OCI-LY3 (cell line): ENCODE results near the gene GABRR1.

ENCODE experiments used
- H2AFZ ChIP-seq: fragments of 200-600, 300-600 bp; shearing (Covaris generic); 2 replicates; pipeline ENCODE4 v1.6.0; 2014; ENCODE audit warnings: antibody characterized with exemption, low read depth, low read length
- H3K27ac ChIP-seq: fragments of 200-600, 300-600 bp; sonication (generic); 2 replicates; pipeline ENCODE4 v1.5.1; 2014; ENCODE audit warnings: mild to moderate bottlenecking, low read length, moderate library complexity, mixed read lengths
- H3K27me3 ChIP-seq: fragments of 200-600, 300-600 bp; sonication (generic); 2 replicates; pipeline ENCODE4 v1.6.1; 2014; ENCODE audit warnings: low read depth, low read length, mixed read lengths
- H3K36me3 ChIP-seq: fragments of 200-600, 300-600 bp; sonication (generic); replicated peaks from 2 replicates; pipeline ENCODE3; 2014; ENCODE audit warnings: low read depth, low read length, mixed read lengths
- H3K4me1 ChIP-seq: fragments of 300-600, 200-600 bp; sonication (generic); 2 replicates; pipeline ENCODE4 v1.6.1; 2014; ENCODE audit warnings: low read length, mixed read lengths
- H3K4me2 ChIP-seq: fragments of 200-600, 300-600 bp; sonication (generic); 2 replicates; pipeline ENCODE4 v1.6.1; 2014; ENCODE audit warnings: low read length, mixed read lengths
- H3K4me3 ChIP-seq: fragments of 300-600, 200-600 bp; sonication (generic); 2 replicates; pipeline ENCODE4 v1.5.1; 2014; ENCODE audit warnings: antibody characterized with exemption, mild to moderate bottlenecking, low read length, moderate library complexity
- H3K79me2 ChIP-seq: fragments of 300-600, 200-600 bp; shearing (Covaris generic); 2 replicates; pipeline ENCODE4 v1.6.1; 2014; ENCODE audit warnings: mild to moderate bottlenecking, low read length, mixed read lengths
- H3K9ac ChIP-seq: fragments of 300-600, 200-600 bp; shearing (Covaris generic); 2 replicates; pipeline ENCODE4 v1.6.0; 2014; ENCODE audit warnings: mild to moderate bottlenecking, low read length, moderate library complexity
- H3K9me3 ChIP-seq: fragments of 200-600, 300-600 bp; shearing (Covaris generic); 2 replicates; pipeline ENCODE4 v1.6.1; 2014; ENCODE audit warnings: low read length, mixed read lengths; ENCODE audit not compliant: insufficient read depth
- H4K20me1 ChIP-seq: fragments of 200-600, 300-600 bp; sonication (generic); 2 replicates; pipeline ENCODE4 v1.6.1; 2016; ENCODE audit warnings: low read length, mixed read lengths; ENCODE audit not compliant: insufficient read depth
- EZH2phosphoT487 ChIP-seq: fragments of 200-600 bp; shearing (Covaris generic); IDR thresholded peaks from 2 replicates; pipeline ENCODE4 v1.6.1; 2018; ENCODE audit warnings: antibody characterized with exemption, mixed run types, low read depth
- TF ChIP-seq, protein P1 (sequence below): fragments of 200-600, 300-600 bp; sonication (generic); IDR thresholded peaks from 2 replicates; pipeline ENCODE4 v1.5.1; 2014; ENCODE audit warnings: antibody characterized with exemption, low read length, low read depth

GABRR1 gene

DNA sequence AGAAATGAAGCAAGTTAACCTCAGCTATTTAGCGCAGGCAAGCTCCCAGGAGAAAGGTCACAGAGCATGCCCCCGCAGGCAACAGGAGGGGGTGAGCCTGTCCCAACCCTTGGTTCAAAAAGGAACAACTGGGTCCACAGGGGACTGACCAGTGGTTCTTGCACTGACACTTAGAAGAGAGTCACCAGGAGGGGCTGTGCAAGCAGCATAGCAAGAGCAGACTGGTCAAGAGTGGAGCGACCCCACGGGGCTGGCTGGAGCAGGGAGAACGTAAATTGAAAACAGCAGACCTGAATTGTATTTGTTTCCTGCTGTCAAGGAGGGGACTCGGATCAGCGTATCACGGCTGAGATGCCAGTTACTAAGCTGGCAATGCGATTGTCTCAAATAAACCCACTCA is 32.8 kb downstream of the GABRR1 start:
- Histone ChIP-seq H2AFZ (no peak overlapping the region), H3K9me3 (no peaks in the 10 kb centered on the region), H3K36me3 (no peaks in the 10 kb centered on the region), H4K20me1 (no peaks in the 10 kb centered on the region), H3K27ac (no peak overlapping the region), H3K27me3 (no peaks in the 10 kb centered on the region), H3K9ac (no peak overlapping the region), H3K4me2 (no peak overlapping the region), H3K79me2 (no peaks in the 10 kb centered on the region), H3K4me3 (no peak overlapping the region), H3K4me1 (no peaks in the 10 kb centered on the region)
- no peak for TF ChIP-seq EZH2phosphoT487

DNA sequence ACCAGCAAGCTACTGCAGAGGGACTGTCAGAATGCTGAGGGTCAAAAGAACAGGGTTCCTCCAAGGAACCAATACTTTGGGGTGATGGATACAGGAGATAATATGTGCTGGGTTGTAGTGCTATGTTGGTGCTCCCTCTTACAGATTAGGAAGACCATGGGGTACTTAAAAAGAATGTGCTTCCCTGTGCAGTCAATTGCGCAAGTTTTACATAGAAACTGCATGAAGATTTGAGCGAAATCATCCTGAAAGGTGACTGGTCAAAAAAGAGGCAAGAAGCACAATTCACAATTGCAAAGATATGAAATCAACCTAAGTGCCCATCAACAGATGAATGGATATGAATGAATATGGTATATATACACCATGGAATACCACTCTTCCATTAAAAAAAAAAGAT is 33.9 kb downstream of the GABRR1 start:
- no peak overlapping the region for H2AFZ ChIP-seq
- no peak for TF ChIP-seq EZH2phosphoT487
- TF ChIP-seq, protein P1, sequence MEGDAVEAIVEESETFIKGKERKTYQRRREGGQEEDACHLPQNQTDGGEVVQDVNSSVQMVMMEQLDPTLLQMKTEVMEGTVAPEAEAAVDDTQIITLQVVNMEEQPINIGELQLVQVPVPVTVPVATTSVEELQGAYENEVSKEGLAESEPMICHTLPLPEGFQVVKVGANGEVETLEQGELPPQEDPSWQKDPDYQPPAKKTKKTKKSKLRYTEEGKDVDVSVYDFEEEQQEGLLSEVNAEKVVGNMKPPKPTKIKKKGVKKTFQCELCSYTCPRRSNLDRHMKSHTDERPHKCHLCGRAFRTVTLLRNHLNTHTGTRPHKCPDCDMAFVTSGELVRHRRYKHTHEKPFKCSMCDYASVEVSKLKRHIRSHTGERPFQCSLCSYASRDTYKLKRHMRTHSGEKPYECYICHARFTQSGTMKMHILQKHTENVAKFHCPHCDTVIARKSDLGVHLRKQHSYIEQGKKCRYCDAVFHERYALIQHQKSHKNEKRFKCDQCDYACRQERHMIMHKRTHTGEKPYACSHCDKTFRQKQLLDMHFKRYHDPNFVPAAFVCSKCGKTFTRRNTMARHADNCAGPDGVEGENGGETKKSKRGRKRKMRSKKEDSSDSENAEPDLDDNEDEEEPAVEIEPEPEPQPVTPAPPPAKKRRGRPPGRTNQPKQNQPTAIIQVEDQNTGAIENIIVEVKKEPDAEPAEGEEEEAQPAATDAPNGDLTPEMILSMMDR, result no peak
- H4K20me1 ChIP-seq, result no peaks in the 10 kb centered on the region
- no peak overlapping the region for H3K27ac ChIP-seq
- H3K4me1 ChIP-seq, result no peaks in the 10 kb centered on the region
- no peaks in the 10 kb centered on the region for H3K79me2 ChIP-seq
- H3K9me3 ChIP-seq, result no peaks in the 10 kb centered on the region
- no peaks in the 10 kb centered on the region for H3K36me3 ChIP-seq
- H3K27me3 ChIP-seq, result no peaks in the 10 kb centered on the region
- no peak overlapping the region for H3K9ac ChIP-seq
- no peak overlapping the region for H3K4me2 ChIP-seq
- no peak overlapping the region for H3K4me3 ChIP-seq

- no peak overlapping the region for H3K4me3 ChIP-seq
- no peaks in the 10 kb centered on the region for H3K4me1 ChIP-seq
- no peak for TF ChIP-seq EZH2phosphoT487
- TF ChIP-seq, protein P1, result no peak
- H3K27ac ChIP-seq, result no peak overlapping the region
- H2AFZ ChIP-seq, result no peak overlapping the region
- no peak overlapping the region for H3K4me2 ChIP-seq
- no peaks in the 10 kb centered on the region for H4K20me1 ChIP-seq
- H3K79me2 ChIP-seq, result no peaks in the 10 kb centered on the region
- no peak overlapping the region for H3K9ac ChIP-seq
- H3K27me3 ChIP-seq, result no peaks in the 10 kb centered on the region
- H3K9me3 ChIP-seq, result no peaks in the 10 kb centered on the region
- H3K36me3 ChIP-seq, result no peaks in the 10 kb centered on the region
Observed at GRCh38 chr6:89180971-89181370, 36.2 kb downstream of the GABRR1 start.

DNA sequence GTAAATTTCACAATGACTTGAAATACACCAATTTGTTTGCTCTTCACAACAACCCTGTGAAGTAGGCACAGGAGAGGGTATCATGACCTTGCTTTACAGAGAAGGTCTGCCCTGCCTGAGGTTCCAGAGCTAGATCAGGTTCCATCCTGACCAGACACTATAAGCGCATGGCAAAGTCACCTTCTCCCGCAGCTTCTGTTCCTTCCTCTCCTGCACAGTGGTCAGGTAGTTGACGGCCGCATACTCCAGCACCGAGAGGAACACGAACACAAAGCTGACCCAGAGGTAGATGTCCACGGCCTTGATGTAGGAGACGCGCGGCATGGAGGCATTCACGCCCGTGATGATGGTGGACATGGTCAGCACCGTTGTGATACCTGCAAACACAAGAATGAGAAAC is 37.0 kb downstream of the GABRR1 start:
- Histone ChIP-seq H3K27me3 (no peaks in the 10 kb centered on the region), H2AFZ (no peak overlapping the region), H3K4me3 (no peak overlapping the region), H3K36me3 (no peaks in the 10 kb centered on the region), H4K20me1 (no peaks in the 10 kb centered on the region), H3K9ac (no peak overlapping the region), H3K79me2 (no peaks in the 10 kb centered on the region), H3K9me3 (no peaks in the 10 kb centered on the region), H3K4me1 (no peaks in the 10 kb centered on the region), H3K27ac (no peak overlapping the region), H3K4me2 (no peak overlapping the region)
- TF ChIP-seq, protein P1, result no peak
- no peak for TF ChIP-seq EZH2phosphoT487

DNA sequence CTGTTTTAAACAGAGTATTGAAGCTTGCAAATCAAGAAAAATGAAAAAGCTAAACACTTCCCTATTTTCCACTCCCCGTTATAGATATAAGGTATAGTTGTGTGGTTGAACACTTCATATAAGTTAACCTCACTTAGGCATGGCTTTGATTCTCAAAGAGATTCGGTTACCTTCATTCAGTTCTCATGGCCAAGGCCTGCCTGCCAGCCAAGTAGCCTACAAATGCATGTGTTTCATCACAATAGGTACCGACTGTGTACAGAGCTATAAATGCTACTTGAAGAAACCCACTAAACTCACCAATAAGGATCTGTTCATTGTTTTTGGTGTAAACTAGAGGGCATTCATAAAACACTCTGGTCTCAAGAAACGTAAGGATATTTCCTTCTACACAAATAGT is 43.5 kb downstream of the GABRR1 start:
- H4K20me1 ChIP-seq, result no peaks in the 10 kb centered on the region
- H3K27me3 ChIP-seq, result no peaks in the 10 kb centered on the region
- H3K79me2 ChIP-seq, result no peaks in the 10 kb centered on the region

More for the DNA sequence above, 43.5 kb downstream of the GABRR1 start:
- no peak for TF ChIP-seq EZH2phosphoT487
- TF ChIP-seq, protein P1, result no peak
- Histone ChIP-seq H2AFZ (no peak overlapping the region), H3K27ac (no peak overlapping the region), H3K36me3 (no peaks in the 10 kb centered on the region), H3K9ac (no peak overlapping the region), H3K9me3 (no peaks in the 10 kb centered on the region), H3K4me2 (no peak overlapping the region), H3K4me3 (no peak overlapping the region), H3K4me1 (no peaks in the 10 kb centered on the region)
